NCI-H524 treated with DMSO at 0.1 percent for 48 hours (cell line): ENCODE measurements around the gene SVOP.

Experiments used
- DNase-seq: peaks from one replicate; lab custom pipeline; 2025; lab: John Stamatoyannopoulos, UW

SVOP gene

DNA sequence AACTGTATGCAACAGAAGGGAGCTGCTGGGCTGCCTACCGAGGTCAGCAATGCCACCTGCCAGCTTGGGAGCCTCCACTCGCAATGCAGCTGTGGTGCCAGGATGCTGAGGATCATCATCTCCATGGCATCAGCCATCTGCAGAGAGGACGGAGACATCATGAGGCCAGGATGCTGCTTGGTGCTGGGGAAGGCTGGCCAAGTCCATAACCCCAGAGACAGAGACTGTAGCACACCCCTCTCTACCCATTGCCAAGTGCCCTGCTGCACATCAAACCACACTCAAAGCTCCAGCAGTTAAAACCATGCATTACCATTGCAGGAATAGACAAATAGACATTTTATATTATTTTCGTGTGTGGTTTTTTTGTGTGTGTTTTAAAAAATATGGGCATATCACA, 43.5 kb downstream of the SVOP start:
- DNase-seq, result no peak

DNA sequence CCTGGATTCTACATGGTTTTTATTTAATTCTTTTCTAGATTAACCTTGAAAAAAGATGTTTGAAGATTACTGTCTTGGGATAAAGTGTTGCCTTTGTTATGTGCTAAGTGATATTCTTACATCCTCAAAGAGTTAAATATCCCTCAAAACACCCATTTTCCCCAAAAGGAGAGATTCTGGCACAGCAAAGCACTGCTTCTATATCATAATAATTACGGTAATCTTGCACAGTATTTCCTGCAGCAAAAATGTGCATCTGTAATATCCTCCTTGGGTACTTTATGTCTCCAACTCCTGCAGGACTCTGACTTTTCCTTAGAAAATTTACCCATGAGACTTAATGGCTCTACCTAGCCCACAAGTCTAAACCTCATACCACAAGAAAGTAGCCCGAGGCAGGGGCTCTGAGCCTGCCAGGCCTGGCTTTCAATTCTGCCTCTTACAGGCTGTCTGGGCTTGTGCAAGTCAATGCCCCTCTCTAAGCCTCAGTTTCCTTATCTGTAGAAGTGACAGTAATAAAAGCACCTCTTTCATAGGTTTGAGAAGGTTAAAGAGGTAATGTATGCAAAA, 45.8 kb downstream of the SVOP start:
- no peak for DNase-seq

DNA sequence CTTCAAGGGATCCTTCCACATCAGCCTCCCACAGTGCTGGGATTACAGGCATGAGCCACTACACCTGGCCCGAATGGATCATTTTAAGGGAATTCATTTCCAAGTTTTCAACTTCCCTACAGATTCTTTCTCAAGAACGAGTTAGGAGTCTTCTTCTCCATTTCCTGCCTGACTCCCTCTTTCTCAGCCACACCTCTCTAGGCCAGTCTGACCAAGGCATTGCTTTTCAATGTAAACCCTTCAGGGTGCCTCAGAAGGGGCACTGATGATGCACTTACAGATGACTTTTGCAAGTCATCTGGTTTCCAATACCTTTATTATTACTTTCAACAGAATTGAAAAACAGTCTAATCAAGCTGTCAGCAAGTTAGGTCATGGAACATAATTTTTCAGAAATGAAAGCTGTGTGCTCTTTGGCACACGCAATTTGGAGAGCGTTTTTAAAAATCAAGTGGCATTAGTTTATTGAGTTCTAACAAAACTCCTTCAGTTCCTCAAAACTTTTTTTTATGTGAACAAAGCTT, 47.2 kb downstream of the SVOP start:
- no peak for DNase-seq

GRCh38 chr12:108972358-108972757, 48.5 kb downstream of the SVOP start:
- no peak for DNase-seq

DNA sequence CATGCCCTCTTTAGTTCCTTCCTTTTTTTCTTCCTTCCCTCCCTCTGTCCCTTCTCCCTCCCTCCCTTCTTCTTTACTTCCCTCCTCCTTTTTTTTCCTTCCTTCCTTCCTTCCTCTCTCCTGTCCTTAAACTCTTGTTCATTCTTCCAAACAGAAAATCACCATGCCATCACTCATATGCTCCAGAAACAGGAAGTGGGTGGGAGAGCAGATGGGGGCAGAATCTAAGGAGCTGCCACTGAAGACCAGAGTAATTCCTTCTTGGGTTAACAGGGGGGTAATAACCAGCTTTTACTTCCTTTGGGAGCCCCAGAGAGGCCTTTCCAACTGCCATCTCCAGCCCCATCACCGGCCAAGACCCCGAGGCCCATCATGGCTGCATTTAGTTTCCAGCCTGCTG, 51.2 kb downstream of the SVOP start:
- no peak for DNase-seq

GRCh38 chr12:108967869-108968540, 52.9 kb downstream of the SVOP start:
- DNase-seq, result no peak

DNA sequence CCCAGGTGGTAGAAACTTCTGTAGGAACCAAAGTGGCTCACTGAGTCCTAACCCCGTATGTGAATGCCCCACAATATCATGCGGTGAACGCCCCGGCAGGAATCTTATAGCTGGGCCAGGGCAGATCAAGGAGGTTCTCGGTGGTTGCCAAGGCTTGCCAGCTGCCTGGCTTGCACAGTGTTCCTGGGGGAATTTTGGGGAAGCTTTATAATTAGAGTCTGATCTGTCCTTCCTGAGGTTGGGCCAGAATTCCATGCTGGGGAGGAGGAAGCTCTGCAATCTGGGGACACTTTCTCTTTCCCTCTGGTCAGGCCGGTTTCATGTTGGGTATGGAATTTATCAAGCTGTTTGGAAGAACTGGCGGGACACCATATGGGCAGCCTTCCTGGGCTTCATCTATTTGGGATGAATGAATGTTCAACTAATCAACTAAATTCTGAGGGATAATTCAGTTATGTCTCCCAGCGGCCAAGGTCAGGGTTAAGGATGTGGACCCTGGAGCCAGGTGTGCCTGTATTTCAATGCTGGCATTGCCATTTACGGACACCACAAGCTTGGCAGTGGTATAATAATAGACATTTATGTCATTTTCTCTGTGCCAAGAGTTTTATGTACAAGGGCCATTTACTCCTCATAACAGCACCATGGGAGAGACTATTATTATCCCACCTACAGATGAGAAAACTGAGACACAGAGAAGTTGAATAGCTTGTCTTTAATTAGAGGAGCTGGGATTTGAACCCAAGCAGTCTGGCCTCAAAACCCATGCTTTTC, 54.3 kb downstream of the SVOP start:
- no peak for DNase-seq

- DNase-seq, result no peak
Observed at GRCh38 chr12:108965886-108966285, 55.0 kb downstream of the SVOP start.

DNA sequence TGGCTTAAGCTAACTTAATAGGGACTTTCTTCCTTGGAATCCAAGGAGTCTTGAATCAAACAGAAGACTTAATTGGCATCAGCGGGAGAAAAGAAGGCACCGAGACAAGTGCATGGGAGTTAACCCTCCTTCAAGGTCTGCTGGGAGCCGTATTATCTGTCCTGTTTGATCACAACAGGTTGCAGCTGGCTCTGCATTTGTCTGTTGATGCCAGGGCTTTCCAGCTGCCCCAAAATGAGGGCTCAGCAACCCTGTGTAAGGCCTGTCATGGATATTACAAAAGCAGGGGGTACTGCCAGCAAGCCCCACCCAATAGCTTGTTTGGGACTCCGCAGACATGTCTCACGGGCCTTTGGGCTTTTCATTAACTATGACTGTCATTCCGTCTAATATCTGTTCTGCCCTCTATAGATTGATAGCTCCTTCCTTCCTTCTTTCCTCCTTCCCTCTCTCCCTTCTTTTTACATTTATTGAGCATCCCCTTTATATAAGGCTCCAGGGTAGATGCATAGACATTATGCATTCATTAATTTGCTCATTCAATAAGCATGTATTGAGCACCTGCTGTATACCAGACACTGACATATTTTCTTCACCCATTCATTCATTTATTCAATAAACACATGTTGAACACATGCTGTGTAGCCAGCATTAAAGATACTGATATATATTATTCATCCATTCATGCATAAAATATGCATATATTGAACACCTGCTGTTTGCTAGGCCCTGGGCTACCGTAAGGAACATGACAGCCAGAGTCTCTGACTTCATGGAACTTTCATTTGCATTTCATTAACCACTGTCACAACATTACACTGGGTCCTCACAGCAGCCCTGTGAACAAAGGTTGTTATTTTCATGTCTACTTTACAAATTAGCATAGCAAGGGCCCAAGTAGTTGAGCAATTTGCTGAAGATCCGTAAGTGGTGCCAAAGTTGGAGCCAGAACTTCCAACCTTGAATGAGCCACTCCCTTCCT, 56.2 kb downstream of the SVOP start:
- no peak for DNase-seq

DNA sequence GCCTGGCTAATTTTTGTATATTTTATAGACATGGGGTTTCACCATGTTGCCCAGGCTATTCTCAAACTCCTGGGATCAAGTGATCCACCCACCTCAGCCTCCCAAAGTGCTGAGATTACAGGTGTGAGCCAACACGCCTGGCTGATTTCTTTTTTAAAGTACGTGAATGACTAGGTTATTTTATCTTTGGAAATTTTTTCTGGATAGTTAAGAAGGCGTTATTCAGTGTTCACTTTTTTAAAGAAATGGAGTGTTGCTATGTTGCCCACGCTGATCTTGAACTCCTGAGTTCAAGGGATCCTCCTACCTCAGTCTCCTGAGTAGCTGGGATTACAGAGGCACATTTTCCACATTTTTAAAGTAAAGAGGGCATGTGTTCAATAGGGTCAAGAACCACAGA, 58.6 kb downstream of the SVOP start:
- DNase-seq, result no peak

DNA sequence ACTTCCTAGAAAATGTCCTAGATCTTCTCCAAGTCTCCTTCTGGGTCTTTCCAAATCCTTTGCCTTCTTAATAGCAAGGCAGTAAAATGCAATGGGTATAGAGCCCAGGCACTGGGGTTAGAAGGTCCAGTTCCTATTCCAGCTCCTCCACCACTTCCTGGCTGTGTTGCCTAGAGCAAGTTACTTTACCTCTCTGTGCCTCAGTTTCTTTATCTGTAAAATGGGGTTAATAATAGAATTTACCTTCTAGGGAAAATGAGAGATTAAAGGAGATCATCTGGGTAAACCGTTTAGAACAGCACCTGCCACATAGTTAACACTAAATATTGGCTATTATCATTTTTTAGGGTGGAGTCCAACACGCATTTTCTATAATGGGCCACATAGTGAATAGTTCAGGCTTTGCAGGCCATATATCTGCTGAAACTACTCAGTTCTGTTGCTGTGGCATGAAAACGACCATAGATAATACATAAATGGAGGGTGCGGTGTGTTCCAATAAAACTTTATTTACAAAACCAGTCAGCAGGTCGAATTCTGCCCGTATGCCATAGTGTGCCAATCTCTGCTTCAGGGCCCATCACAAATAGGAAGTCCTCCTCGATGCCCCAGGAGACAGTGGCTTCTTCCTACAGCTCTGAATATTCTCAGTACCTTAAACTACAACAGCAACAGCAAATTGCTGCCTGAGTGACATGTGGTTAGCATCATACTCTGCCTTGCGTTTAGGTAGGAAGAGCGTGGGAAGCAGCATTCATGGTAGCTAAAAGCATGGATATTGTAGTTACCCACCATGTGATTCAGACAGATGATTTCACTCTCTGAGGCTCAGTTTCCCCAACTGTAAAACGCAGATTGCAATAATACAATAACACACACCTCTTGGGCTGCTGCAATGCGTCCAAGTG, 60.9 kb downstream of the SVOP start:
- no peak for DNase-seq

GRCh38 chr12:108955225-108955835, 65.5 kb downstream of the SVOP start:
- peak; percentile 10 for DNase-seq

- DNase-seq, result peak; percentile 20
Observed at GRCh38 chr12:108950991-108951739, 69.7 kb downstream of the SVOP start.

DNA sequence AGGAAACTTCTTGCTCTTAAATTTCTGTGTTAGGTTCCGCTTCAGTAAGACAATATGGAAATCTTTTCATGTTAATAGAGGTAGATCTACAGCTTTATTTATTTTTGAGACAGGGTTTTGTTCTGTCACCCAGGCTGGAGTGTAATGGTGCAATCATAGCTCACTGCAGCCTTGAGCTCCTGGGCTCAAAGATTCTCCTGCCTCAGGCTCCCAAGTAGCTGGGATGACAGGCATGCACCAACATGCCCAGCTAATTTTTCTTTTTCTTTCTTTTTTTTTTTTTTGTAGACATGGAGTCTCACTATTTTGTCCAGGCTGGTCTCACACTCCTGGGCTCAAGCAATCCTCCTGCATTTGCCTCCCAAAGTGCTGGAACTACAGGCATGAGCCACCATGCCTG, 70.9 kb downstream of the SVOP start:
- no peak for DNase-seq

GRCh38 chr12:108948367-108948766, 72.5 kb downstream of the SVOP start:
- no peak for DNase-seq

- no peak for DNase-seq
Observed at GRCh38 chr12:108947097-108947496, 73.8 kb downstream of the SVOP start.

DNA sequence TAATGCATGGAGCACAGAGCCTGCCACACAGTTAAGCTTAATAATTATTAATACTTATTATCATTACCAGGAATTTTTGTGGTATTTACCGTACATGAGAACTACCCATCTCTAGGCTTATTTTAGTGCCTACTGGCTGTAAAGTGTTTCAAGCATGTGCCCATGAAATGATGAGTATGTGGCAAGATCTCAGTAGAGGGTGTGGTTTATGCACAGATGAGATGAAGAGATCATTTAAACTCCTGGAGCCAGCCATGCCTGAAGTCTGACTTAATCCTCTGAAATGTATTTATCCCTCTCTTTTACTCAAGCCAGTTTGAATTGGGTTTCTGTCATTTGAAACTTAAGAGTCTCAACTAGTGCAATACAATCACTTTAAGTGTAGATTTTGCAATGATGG, 80.7 kb downstream of the SVOP start:
- no peak for DNase-seq

- no peak for DNase-seq
Observed at GRCh38 chr12:108939594-108939993, 81.3 kb downstream of the SVOP start.

DNA sequence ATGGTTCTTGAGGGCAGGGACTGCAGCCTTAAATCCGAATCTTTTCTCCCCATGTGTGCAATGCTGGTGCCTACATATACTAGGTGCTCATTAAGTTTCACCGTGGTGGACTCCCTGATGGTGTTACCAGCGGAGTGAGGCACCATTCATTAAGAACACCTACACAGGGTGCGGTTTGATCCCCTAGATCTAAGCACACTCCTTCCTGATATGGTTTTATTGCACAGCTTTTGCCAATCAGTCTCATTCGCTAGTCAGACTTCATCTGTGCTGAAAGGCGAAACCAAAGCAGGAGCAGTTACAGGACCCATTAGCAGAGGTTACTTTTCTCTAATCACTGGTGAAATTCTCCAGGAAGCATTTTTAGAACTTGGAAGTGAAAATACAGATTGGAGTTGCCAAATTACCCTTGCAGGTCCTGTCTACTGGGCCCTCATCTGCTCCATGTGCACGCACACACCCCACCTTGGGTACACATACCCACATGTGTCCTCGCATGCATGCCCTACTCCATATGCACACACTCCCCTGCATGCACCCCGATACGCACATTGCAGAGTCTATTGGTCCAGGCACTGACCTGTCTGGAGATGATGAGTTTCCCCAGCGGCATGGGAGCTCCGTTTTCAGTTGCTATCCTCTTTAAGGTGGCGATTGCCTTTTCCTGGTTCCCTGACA, 82.5 kb downstream of the SVOP start:
- DNase-seq, result no peak
